Esophagus muscularis mucosa (tissue), 3 donors: Measurements from ENCODE around the gene TRAK1.

Experiments
- POLR2A ChIP-seq: fragments of 450-650 bp; IDR thresholded peaks from one replicate; pipeline ENCODE4 v1.6.1; 2017; ENCODE audit warnings: antibody characterized with exemption, moderate library complexity, mild to moderate bottlenecking, low read depth
- POLR2AphosphoS5 ChIP-seq, 2 donors: sonication (generic); formaldehyde crosslinking; IDR thresholded peaks; one replicate each; pipeline ENCODE4 v1.6.1; 2017; ENCODE audit warnings: antibody characterized with exemption in 2 of 2
- TF ChIP-seq, protein P1 (sequence below), 3 experiments: fragments of 200-600 bp in 2 of 3; fragments of 450-650 bp in 1 of 3; sonication (generic) in 2 of 3; IDR thresholded peaks; one replicate each; pipeline ENCODE4 v1.5.1; 2017 to 2019; ENCODE audit warnings: antibody characterized with exemption in 3 of 3, mild to moderate bottlenecking in 2 of 3, moderate library complexity in 1 of 3

DNA sequence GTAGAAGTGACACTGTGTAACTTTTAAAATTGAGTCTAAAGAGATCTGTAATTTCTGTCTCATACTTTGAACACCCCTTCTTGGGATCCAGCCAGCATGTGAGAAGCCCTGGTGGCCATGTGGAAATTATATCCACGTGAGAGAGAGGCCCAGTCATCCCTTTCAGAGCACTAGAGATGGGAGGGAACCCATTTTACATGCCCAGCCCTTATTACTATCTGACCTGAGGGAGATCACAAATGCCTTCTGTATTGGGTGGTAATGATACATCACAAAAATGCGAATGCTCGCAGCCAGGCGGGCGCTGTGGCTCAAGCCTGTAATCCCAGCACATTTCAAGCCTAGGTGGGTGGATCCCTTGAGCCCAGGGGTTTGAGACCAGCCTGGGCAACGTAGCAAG lies 27.3 kb upstream of the TRAK1 start:
- TF ChIP-seq, protein P1, sequence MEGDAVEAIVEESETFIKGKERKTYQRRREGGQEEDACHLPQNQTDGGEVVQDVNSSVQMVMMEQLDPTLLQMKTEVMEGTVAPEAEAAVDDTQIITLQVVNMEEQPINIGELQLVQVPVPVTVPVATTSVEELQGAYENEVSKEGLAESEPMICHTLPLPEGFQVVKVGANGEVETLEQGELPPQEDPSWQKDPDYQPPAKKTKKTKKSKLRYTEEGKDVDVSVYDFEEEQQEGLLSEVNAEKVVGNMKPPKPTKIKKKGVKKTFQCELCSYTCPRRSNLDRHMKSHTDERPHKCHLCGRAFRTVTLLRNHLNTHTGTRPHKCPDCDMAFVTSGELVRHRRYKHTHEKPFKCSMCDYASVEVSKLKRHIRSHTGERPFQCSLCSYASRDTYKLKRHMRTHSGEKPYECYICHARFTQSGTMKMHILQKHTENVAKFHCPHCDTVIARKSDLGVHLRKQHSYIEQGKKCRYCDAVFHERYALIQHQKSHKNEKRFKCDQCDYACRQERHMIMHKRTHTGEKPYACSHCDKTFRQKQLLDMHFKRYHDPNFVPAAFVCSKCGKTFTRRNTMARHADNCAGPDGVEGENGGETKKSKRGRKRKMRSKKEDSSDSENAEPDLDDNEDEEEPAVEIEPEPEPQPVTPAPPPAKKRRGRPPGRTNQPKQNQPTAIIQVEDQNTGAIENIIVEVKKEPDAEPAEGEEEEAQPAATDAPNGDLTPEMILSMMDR (IDR thresholded peaks at IDR 0.05) = no peak
- TF ChIP-seq POLR2AphosphoS5 (IDR thresholded peaks at IDR 0.05) (no peak), POLR2A (no peak)
